ENCODE data around the gene NME5. TPM values are rescaled to one million over a fixed set of nuclear protein-coding genes. Genes with fewer than 3 reads are reported as not detected.

Gene NME5
- total and polyA plus RNA-seq, 8 donors: 1.5 to 2.7 (median 2.1) TPM; not detected in 3

DNA sequence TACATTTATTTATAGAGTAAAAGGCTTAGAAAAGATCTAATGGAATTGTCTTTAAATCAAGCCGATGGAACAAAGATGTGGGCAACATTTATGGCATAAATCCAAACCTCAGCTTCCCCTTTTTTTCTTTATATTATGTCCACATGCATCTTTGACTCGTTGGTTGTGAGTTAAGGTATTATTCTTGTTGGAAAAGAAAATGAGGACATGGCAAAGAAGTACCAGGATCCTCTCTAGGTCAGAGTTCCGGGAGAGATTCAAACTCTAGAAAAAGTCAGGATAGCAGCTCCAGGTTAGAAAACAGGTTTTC is 508 bp upstream of the NME5 start:
- TF ChIP-seq POLR2AphosphoS5 (IDR thresholded peaks at IDR 0.05) (no peak), EP300 (IDR thresholded peaks at IDR 0.05) (no peak), POLR2A (IDR thresholded peaks at IDR 0.05) (no peak)
- Histone ChIP-seq H3K4me1 (peaks cover 0 to 16% (median 9%) of the 10 kb centered on the region in 4 donors), H3K27ac (no peak overlapping the region), H3K9me3 (no peaks in the 10 kb centered on the region), H3K4me3 (peak overlapping the region; percentile 59 to 83 (median 64)), H3K36me3 (no peaks in the 10 kb centered on the region), H3K27me3 (peaks cover 0 to 8% (median 0%) of the 10 kb centered on the region in 3 donors)
- WGBS, 5 donors: 52 to 63% (median 55%) methylated on average over 3 of the region's 3 CpGs
- no peak for DNase-seq
- intact Hi-C loops (cut with DNase I; ENCODE audit: low total_unique reads): loop anchor here (10.0 kb wide), 1 partner anchor 365 kb away; no protein-coding TSS in a partner anchor

DNA sequence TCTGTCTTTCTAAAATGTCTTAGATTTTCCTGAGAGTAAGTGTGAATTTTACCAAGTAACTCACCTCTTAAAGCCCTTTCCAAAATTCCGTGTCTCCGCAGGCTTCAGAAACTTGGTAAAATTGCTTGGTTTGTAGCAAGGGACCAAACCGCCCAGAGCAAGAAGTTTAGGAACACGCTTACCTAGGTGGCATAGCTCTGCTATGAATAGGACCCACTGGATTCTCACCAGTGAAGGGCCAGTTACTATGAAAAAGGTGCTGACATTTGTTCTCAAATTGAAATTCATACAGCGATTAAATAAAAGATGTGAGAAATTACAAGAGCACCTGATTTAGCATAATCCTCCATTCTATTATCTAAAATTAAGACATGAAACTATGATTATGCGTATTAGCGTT is 6.7 kb downstream of the NME5 start:
- TF ChIP-seq EP300 (IDR thresholded peaks at IDR 0.05) (no peak), POLR2AphosphoS5 (IDR thresholded peaks at IDR 0.05) (no peak), POLR2A (IDR thresholded peaks at IDR 0.05) (no peak)
- TF ChIP-seq, protein P1, sequence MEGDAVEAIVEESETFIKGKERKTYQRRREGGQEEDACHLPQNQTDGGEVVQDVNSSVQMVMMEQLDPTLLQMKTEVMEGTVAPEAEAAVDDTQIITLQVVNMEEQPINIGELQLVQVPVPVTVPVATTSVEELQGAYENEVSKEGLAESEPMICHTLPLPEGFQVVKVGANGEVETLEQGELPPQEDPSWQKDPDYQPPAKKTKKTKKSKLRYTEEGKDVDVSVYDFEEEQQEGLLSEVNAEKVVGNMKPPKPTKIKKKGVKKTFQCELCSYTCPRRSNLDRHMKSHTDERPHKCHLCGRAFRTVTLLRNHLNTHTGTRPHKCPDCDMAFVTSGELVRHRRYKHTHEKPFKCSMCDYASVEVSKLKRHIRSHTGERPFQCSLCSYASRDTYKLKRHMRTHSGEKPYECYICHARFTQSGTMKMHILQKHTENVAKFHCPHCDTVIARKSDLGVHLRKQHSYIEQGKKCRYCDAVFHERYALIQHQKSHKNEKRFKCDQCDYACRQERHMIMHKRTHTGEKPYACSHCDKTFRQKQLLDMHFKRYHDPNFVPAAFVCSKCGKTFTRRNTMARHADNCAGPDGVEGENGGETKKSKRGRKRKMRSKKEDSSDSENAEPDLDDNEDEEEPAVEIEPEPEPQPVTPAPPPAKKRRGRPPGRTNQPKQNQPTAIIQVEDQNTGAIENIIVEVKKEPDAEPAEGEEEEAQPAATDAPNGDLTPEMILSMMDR (IDR thresholded peaks at IDR 0.05): no peak
- peak overlapping the region in 1 of 4 donors; percentile 39 for H3K4me3 ChIP-seq
- 80 to 94% (median 92%) methylated on average over 7 of the region's 7 CpGs for WGBS, 5 donors
- intact Hi-C loops (cut with DNase I; ENCODE audit: low total_unique reads): loop anchor here (5.0 to 10.0 kb wide), 2 partner anchors 50 to 358 kb away; partner anchors contain the start of gene WNT8A
- H3K27me3 ChIP-seq: peaks cover 0 to 4% (median 0%) of the 10 kb centered on the region in 3 donors
- no peaks in the 10 kb centered on the region for H3K4me1 ChIP-seq
- no peaks in the 10 kb centered on the region for H3K36me3 ChIP-seq
- no peak for DNase-seq
- H3K9me3 ChIP-seq: no peaks in the 10 kb centered on the region
- no peak overlapping the region for H3K27ac ChIP-seq

DNA sequence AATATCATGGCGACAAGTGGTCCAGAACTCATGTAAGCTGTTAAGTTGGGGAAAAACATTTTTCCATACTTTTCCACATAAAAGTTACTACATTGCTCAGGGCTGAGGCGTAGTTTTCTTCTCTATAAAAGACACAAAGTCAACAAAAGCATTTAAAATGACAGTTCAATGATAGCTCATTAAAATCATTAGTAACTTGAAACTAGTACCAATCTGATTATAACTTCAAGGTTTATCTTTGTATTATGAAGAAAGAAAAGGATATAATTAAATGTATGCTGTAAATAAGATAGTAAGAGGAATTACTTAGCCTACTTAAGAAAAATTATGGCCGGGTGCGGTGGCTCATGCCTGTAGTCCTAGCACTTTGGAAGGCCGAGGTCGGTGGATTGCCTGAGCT is 9.9 kb downstream of the NME5 start:
- Histone ChIP-seq H3K27ac (no peak overlapping the region), H3K36me3 (no peaks in the 10 kb centered on the region), H3K27me3 (peaks cover 0 to 4% (median 0%) of the 10 kb centered on the region in 3 donors), H3K4me1 (no peaks in the 10 kb centered on the region), H3K9me3 (no peaks in the 10 kb centered on the region), H3K4me3 (no peak overlapping the region)
- TF ChIP-seq POLR2AphosphoS5 (IDR thresholded peaks at IDR 0.05) (no peak), POLR2A (IDR thresholded peaks at IDR 0.05) (no peak), EP300 (IDR thresholded peaks at IDR 0.05) (no peak)
- TF ChIP-seq, protein P1 (IDR thresholded peaks at IDR 0.05): no peak
- 88 to 93% (median 90%) methylated on average over 6 of the region's 6 CpGs for WGBS, 5 donors
- DNase-seq: no peak
- intact Hi-C loops (cut with DNase I; ENCODE audit: low total_unique reads): no loop called here

DNA sequence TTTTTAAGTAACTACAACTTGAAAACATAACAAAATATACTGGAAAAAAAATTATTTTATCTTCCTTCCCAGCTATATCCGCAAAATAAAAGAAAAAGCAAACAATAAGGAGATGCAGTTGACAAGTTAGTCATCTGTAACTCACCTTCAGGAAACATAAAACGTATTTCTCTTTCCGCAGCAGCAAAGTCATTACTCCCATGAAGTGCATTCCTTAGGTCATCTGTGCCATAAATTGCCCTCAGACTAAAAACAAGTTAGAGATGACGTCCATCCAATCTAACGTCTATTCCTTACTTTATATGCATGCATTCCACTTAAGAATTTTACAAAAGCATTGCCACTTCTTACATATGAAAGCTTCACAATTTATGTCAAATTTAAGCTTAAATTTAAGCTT is 10.9 kb downstream of the NME5 start:
- Histone ChIP-seq H3K9me3 (no peaks in the 10 kb centered on the region), H3K27ac (no peak overlapping the region), H3K36me3 (no peaks in the 10 kb centered on the region), H3K4me1 (no peaks in the 10 kb centered on the region), H3K4me3 (no peak overlapping the region), H3K27me3 (peaks cover 0 to 4% (median 0%) of the 10 kb centered on the region in 3 donors)
- 61 to 65% (median 63%) methylated on average over 5 of the region's 5 CpGs for WGBS, 5 donors
- no peak for TF ChIP-seq POLR2A (IDR thresholded peaks at IDR 0.05)
- no peak for TF ChIP-seq EP300 (IDR thresholded peaks at IDR 0.05)
- TF ChIP-seq, protein P1 (IDR thresholded peaks at IDR 0.05): no peak
- no peak for TF ChIP-seq POLR2AphosphoS5 (IDR thresholded peaks at IDR 0.05)
- intact Hi-C loops (cut with DNase I; ENCODE audit: low total_unique reads): no loop called here
- DNase-seq: no peak

DNA sequence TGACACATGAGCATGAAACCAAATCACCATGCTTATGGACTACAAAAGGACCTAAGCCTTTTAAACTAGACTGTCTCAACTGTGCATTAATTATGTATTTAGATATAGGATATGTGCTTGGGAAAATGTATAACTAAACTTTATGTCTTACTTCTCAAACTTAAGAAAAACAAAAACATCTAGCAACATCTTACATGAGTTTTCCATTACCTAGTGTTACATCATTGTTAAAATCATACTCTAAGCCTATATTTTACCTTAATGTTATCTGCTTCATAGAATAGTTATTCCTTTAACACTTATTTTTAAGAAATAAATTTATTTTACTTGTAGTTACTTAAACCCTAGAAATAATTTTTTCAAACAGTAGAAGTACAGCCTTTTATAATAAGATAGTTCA is 24.0 kb downstream of the NME5 start:
- H3K27me3 ChIP-seq: peaks cover 0 to 4% (median 0%) of the 10 kb centered on the region in 3 donors
- peaks cover 0 to 6% (median 0%) of the 10 kb centered on the region in 4 donors for H3K4me1 ChIP-seq
- H3K9me3 ChIP-seq: no peaks in the 10 kb centered on the region
- H3K4me3 ChIP-seq: no peak overlapping the region
- no peak for DNase-seq
- no peak overlapping the region for H3K27ac ChIP-seq
- no peak for TF ChIP-seq EP300 (IDR thresholded peaks at IDR 0.05)
- no peak for TF ChIP-seq POLR2A (IDR thresholded peaks at IDR 0.05)
- no peak for TF ChIP-seq POLR2AphosphoS5 (IDR thresholded peaks at IDR 0.05)
- TF ChIP-seq, protein P1 (IDR thresholded peaks at IDR 0.05): no peak
- H3K36me3 ChIP-seq: no peaks in the 10 kb centered on the region
- intact Hi-C loops (cut with DNase I; ENCODE audit: low total_unique reads): no loop called here
